WTC11 (cell line): Measurements from ENCODE around the gene BAIAP2. TPM values are rescaled to one million over a fixed set of nuclear protein-coding genes. Genes with fewer than 3 reads are reported as not detected.

Experiments used
- ATAC-seq: fragments of 200-7000 bp; cut with Tn5 transposase; 2 replicates; pipeline ENCODE4 v1.10.0; 2021; ENCODE audit warnings: mild to moderate bottlenecking, moderate library complexity
- CTCF ChIA-PET: fragments of 300-600 bp; sonication (Branson Sonifier 250); formaldehyde crosslinking; loops from one replicate; lab custom pipeline; 2021; ENCODE audit warnings: antibody characterized with exemption; lab: Charles Lee
- POLR2A ChIA-PET: fragments of 350-600 bp; sonication (Branson Sonifier 250); formaldehyde crosslinking; loops from one replicate; lab custom pipeline; 2021; ENCODE audit warnings: antibody characterized with exemption; lab: Charles Lee
- DNase-seq: peaks from one replicate; pipeline ENCODE4 v3.0.0; 2021; ENCODE audit warnings: low spot score
- H3K27ac Mint-ChIP-seq: 2 replicates; pipeline ENCODE4 v1.8.0; 2021; ENCODE audit warnings: mixed read lengths
- H3K27me3 Mint-ChIP-seq: 2 replicates; pipeline ENCODE4 v1.8.0; 2021; ENCODE audit warnings: low read depth, mild to moderate bottlenecking, moderate library complexity, mixed read lengths
- H3K36me3 Mint-ChIP-seq: 2 replicates; pipeline ENCODE4 v1.8.0; 2021; ENCODE audit warnings: mixed read lengths
- H3K4me1 Mint-ChIP-seq: 2 replicates; pipeline ENCODE4 v1.8.0; 2022; ENCODE audit warnings: mixed read lengths
- H3K4me3 Mint-ChIP-seq: 2 replicates; pipeline ENCODE4 v1.8.0; 2021; ENCODE audit warnings: mild to moderate bottlenecking, moderate library complexity, mixed read lengths
- H3K9me3 Mint-ChIP-seq: 2 replicates; pipeline ENCODE4 v1.8.0; 2021; ENCODE audit warnings: mixed read lengths
- ATF1 ChIP-seq: sonication (generic); formaldehyde crosslinking; IDR thresholded peaks from 2 replicates; pipeline ENCODE4 v1.8.1; 2023; ENCODE audit warnings: mild to moderate bottlenecking, moderate library complexity, missing genetic modification reagents
- CREM ChIP-seq: sonication (generic); formaldehyde crosslinking; IDR thresholded peaks from 2 replicates; pipeline ENCODE4 v1.8.1; 2022; ENCODE audit warnings: mild to moderate bottlenecking, missing genetic modification reagents, moderate library complexity
- EMX1 ChIP-seq: fragments of 250-450 bp; sonication (Bioruptor Pico); IDR thresholded peaks from 2 replicates; pipeline ENCODE4 v1.8.0; 2021; ENCODE audit warnings: mild to moderate bottlenecking
- FOXP1 ChIP-seq: sonication (generic); formaldehyde crosslinking; IDR thresholded peaks from 2 replicates; pipeline ENCODE4 v1.8.0; 2022; ENCODE audit warnings: missing genetic modification reagents, mild to moderate bottlenecking, moderate library complexity, borderline replicate concordance
- GRHL2 ChIP-seq: fragments of 250-450 bp; sonication (Bioruptor Pico); IDR thresholded peaks from 2 replicates; pipeline ENCODE4 v1.8.0; 2022; ENCODE audit warnings: mild to moderate bottlenecking, moderate library complexity; ENCODE audit not compliant: insufficient replicate concordance, severe bottlenecking
- GTF2I ChIP-seq: fragments of 250-450 bp; sonication (Bioruptor Pico); conservative IDR thresholded peaks from 2 replicates; pipeline ENCODE4 v1.4.0; 2021; ENCODE audit warnings: mild to moderate bottlenecking
- NFATC4 ChIP-seq: fragments of 250-450 bp; sonication (Bioruptor Pico); IDR thresholded peaks from 2 replicates; pipeline ENCODE4 v1.9.0; 2021; ENCODE audit warnings: mild to moderate bottlenecking
- NFE2L1 ChIP-seq: sonication (generic); formaldehyde crosslinking; IDR thresholded peaks from 2 replicates; pipeline ENCODE4 v1.8.1; 2023; ENCODE audit warnings: missing genetic modification reagents
- RORB ChIP-seq: fragments of 250-450 bp; sonication (Bioruptor Pico); IDR thresholded peaks from 2 replicates; pipeline ENCODE4 v1.9.0; 2021; ENCODE audit warnings: mild to moderate bottlenecking
- ZBTB21 ChIP-seq: sonication (generic); formaldehyde crosslinking; IDR thresholded peaks from 2 replicates; pipeline ENCODE4 v1.8.1; 2023; ENCODE audit warnings: mild to moderate bottlenecking, missing genetic modification reagents, borderline replicate concordance
- ZMAT4 ChIP-seq: fragments of 250-450 bp; sonication (Bioruptor Pico); IDR thresholded peaks from 2 replicates; pipeline ENCODE4 v1.9.0; 2021; ENCODE audit warnings: mild to moderate bottlenecking
- ZNF138 ChIP-seq: sonication (generic); formaldehyde crosslinking; conservative IDR thresholded peaks from 2 replicates; pipeline ENCODE4 v1.8.1; 2022; ENCODE audit warnings: mild to moderate bottlenecking, moderate library complexity, missing genetic modification reagents
- ZNF263 ChIP-seq: sonication (generic); formaldehyde crosslinking; IDR thresholded peaks from 2 replicates; pipeline ENCODE4 v1.8.1; 2022; ENCODE audit warnings: low read depth, mild to moderate bottlenecking, moderate library complexity, missing genetic modification reagents
- ZNF512 ChIP-seq: sonication (generic); formaldehyde crosslinking; IDR thresholded peaks from 2 replicates; pipeline ENCODE4 v1.8.1; 2022; ENCODE audit warnings: missing genetic modification reagents, borderline replicate concordance
- ZNF671 ChIP-seq: fragments of 250-450 bp; sonication (Bioruptor Pico); IDR thresholded peaks from 2 replicates; pipeline ENCODE4 v1.8.0; 2021; ENCODE audit warnings: mild to moderate bottlenecking
- total RNA-seq: library from RNA; stranded (reverse); gene quantifications from 3 replicates; pipeline ENCODE4 v1.2.3, GENCODE V29; 2021
- TF ChIP-seq, protein P1 (sequence below): sonication (generic); formaldehyde crosslinking; IDR thresholded peaks from 2 replicates; pipeline ENCODE4 v1.8.1; 2023; ENCODE audit warnings: mild to moderate bottlenecking, moderate library complexity, missing genetic modification reagents
- TF ChIP-seq, protein P2 (sequence below): fragments of 200-600 bp; IDR thresholded peaks from 2 replicates; pipeline ENCODE4 v1.8.0; 2022; ENCODE audit warnings: antibody characterized with exemption

Gene BAIAP2
- total RNA-seq, 1 experiment from 2014 or later, result 20.7 TPM

DNA sequence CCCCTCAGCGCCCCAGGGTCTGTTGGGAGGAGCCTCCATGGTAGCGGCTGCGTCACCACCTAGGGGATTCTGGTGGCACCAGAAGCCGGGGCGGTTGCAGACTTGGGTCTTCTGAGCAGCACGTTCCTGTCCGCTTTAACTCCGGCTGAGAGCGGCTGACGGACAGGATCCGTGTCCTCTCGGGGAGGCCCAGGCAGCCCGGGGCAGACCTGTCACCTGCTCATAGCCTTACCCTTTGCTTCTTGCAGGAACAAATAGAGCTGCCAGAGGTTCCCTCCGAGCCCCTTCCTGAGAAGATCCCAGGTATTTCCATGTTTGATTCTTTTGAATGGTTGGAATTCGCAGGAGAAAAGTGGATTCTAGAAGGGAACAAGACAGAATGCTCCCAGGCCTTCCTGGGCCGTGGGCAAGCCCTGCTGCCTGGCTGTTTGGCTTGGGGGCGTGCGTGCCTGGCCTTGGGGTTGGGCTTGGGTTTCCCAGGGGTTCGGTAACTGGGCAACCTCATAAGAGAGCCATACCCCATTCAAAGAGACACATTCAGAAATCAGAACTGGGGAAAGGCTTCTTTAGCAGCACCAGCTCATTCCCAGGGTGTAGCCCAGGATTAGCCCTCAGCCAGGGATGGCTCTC, 36.7 kb upstream of the BAIAP2 start (continued):
- TF ChIP-seq FOXP1 (CRISPR knock-in tag) (no peak), ZBTB21 (no peak)
- TF ChIP-seq, all 79 proteins: peak for 0

- no peak overlapping the region for H3K4me3 Mint-ChIP-seq
- no peaks in the 10 kb centered on the region for H3K9me3 Mint-ChIP-seq
- no peak for TF ChIP-seq ZNF512 (CRISPR knock-in tag)
- TF ChIP-seq ZNF671 (CRISPR knock-in tag), result no peak
- TF ChIP-seq GRHL2, result no peak
- no peak for TF ChIP-seq NFATC4 (CRISPR knock-in tag)
- no peak overlapping the region for H3K27ac Mint-ChIP-seq
- ATAC-seq (no peak), DNase-seq (no peak)
- ChIA-PET POLR2A (no interaction called here), CTCF (no interaction called here)
- H3K36me3 Mint-ChIP-seq, result no peaks in the 10 kb centered on the region; the same call in 1 of the 2 replicates
- no peaks in the 10 kb centered on the region; the same call in 1 of the 2 replicates for H3K4me1 Mint-ChIP-seq
- H3K27me3 Mint-ChIP-seq, result peaks cover 21% of the 10 kb centered on the region
Observed at GRCh38 chr17:80998748-80999535, 36.0 kb upstream of the BAIAP2 start.

GRCh38 chr17:80999536-81000333, 35.2 kb upstream of the BAIAP2 start:
- no peaks in the 10 kb centered on the region; the same call in 1 of the 2 replicates for H3K36me3 Mint-ChIP-seq
- H3K4me1 Mint-ChIP-seq, result peaks cover 3% of the 10 kb centered on the region; the same call in 1 of the 2 replicates
- no peak for ATAC-seq
- H3K27ac Mint-ChIP-seq, result no peak overlapping the region
- TF ChIP-seq, protein P1, sequence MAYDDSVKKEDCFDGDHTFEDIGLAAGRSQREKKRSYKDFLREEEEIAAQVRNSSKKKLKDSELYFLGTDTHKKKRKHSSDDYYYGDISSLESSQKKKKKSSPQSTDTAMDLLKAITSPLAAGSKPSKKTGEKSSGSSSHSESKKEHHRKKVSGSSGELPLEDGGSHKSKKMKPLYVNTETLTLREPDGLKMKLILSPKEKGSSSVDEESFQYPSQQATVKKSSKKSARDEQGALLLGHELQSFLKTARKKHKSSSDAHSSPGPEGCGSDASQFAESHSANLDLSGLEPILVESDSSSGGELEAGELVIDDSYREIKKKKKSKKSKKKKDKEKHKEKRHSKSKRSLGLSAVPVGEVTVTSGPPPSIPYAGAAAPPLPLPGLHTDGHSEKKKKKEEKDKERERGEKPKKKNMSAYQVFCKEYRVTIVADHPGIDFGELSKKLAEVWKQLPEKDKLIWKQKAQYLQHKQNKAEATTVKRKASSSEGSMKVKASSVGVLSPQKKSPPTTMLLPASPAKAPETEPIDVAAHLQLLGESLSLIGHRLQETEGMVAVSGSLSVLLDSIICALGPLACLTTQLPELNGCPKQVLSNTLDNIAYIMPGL, result no peak
- TF ChIP-seq RORB (CRISPR knock-in tag) (no peak), ATF1 (CRISPR knock-in tag) (no peak)
- H3K27me3 Mint-ChIP-seq, result peaks cover 26% of the 10 kb centered on the region
- no peak for DNase-seq
- no peaks in the 10 kb centered on the region for H3K9me3 Mint-ChIP-seq
- POLR2A ChIA-PET, result no interaction called here
- no peak overlapping the region for H3K4me3 Mint-ChIP-seq
- CTCF ChIA-PET, result no interaction called here

DNA sequence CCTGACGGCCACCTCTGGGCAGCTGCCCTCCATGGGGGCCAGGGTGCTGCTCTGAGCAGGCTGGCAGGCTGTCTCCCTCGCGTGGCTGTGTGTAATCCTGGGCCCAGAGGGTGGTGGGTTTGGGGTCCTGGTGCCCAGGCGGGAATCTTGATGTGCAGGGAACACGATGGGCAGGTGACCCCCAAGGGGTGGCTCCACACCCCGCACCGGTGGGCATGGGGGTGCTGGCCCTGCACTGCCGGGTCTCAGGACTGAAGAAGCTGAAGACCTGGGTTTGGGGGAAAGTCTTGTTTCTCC, 34.7 kb upstream of the BAIAP2 start:
- H3K36me3 Mint-ChIP-seq, result no peaks in the 10 kb centered on the region; the same call in 1 of the 2 replicates
- no peaks in the 10 kb centered on the region for H3K9me3 Mint-ChIP-seq
- POLR2A ChIA-PET, result no interaction called here
- no peak for TF ChIP-seq CREM (CRISPR knock-in tag)
- TF ChIP-seq NFE2L1 (CRISPR knock-in tag), result no peak
- TF ChIP-seq EMX1 (CRISPR knock-in tag), result no peak
- TF ChIP-seq ZNF138 (CRISPR knock-in tag), result no peak
- TF ChIP-seq ZMAT4 (CRISPR knock-in tag), result no peak
- TF ChIP-seq GTF2I (CRISPR knock-in tag), result no peak
- TF ChIP-seq, protein P2, sequence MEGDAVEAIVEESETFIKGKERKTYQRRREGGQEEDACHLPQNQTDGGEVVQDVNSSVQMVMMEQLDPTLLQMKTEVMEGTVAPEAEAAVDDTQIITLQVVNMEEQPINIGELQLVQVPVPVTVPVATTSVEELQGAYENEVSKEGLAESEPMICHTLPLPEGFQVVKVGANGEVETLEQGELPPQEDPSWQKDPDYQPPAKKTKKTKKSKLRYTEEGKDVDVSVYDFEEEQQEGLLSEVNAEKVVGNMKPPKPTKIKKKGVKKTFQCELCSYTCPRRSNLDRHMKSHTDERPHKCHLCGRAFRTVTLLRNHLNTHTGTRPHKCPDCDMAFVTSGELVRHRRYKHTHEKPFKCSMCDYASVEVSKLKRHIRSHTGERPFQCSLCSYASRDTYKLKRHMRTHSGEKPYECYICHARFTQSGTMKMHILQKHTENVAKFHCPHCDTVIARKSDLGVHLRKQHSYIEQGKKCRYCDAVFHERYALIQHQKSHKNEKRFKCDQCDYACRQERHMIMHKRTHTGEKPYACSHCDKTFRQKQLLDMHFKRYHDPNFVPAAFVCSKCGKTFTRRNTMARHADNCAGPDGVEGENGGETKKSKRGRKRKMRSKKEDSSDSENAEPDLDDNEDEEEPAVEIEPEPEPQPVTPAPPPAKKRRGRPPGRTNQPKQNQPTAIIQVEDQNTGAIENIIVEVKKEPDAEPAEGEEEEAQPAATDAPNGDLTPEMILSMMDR, result no peak
- no peak for TF ChIP-seq ZNF263
- DNase-seq (no peak), ATAC-seq (no peak)
- H3K4me1 Mint-ChIP-seq, result peaks cover 3% of the 10 kb centered on the region; the same call in 1 of the 2 replicates
- H3K4me3 Mint-ChIP-seq, result no peak overlapping the region
- CTCF ChIA-PET, result no interaction called here
- no peak overlapping the region for H3K27ac Mint-ChIP-seq
- H3K27me3 Mint-ChIP-seq, result peaks cover 31% of the 10 kb centered on the region
